ENCODE data around the gene TAF15. TPM values are rescaled to one million over a fixed set of nuclear protein-coding genes. Genes with fewer than 3 reads are reported as not detected.

Gene TAF15
- total RNA-seq, 6 experiments from 2014 or later = 132 to 170 (median 146) TPM

GRCh38 chr17:35769895-35770486 lies 39.3 kb upstream of the TAF15 start:
- no peak for DNase-seq
- no peaks in the 10 kb centered on the region for H3K36me3 Mint-ChIP-seq (ENCODE audit: low read depth)
- peak; percentile 64 for TF ChIP-seq CTCF (IDR thresholded peaks at IDR 0.05)
- H3K27me3 Mint-ChIP-seq (ENCODE audit: insufficient read depth) = peaks cover 53% of the 10 kb centered on the region
- no peak overlapping the region for H3K27ac Mint-ChIP-seq
- H3K4me3 Mint-ChIP-seq = no peak overlapping the region
- no peaks in the 10 kb centered on the region for H3K9me3 Mint-ChIP-seq
- peaks cover 3% of the 10 kb centered on the region; the same call in 1 of the 2 replicates for H3K4me1 Mint-ChIP-seq (ENCODE audit: low read depth)

DNA sequence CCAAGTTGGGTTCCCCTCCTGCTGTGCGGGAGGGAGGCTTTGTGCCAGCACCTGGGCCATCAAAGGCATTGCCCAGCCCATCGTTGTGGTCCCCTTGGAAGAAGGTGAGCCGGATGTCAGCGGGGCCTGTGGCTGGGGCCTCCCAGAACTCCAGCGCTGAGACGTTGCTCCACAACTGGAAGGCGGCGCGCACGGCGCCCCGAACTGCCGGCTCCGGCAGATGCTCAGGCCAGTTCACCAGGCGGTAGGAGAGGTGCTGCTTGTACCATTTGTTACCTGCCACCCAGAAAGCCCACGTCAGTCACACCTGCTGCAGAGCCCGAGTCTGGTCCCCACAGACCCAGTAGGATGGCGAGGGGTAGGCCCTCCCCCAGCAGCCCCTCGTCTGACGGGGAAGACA lies 36.2 kb upstream of the TAF15 start:
- no peak for DNase-seq
- Mint-ChIP-seq H3K27ac (no peak overlapping the region), H3K27me3 (ENCODE audit: insufficient read depth) (peaks cover 58% of the 10 kb centered on the region), H3K4me1 (ENCODE audit: low read depth) (peaks cover 10% of the 10 kb centered on the region), H3K9me3 (no peaks in the 10 kb centered on the region), H3K36me3 (ENCODE audit: low read depth) (no peaks in the 10 kb centered on the region), H3K4me3 (no peak overlapping the region)
- no peak for TF ChIP-seq CTCF (IDR thresholded peaks at IDR 0.05)

DNA sequence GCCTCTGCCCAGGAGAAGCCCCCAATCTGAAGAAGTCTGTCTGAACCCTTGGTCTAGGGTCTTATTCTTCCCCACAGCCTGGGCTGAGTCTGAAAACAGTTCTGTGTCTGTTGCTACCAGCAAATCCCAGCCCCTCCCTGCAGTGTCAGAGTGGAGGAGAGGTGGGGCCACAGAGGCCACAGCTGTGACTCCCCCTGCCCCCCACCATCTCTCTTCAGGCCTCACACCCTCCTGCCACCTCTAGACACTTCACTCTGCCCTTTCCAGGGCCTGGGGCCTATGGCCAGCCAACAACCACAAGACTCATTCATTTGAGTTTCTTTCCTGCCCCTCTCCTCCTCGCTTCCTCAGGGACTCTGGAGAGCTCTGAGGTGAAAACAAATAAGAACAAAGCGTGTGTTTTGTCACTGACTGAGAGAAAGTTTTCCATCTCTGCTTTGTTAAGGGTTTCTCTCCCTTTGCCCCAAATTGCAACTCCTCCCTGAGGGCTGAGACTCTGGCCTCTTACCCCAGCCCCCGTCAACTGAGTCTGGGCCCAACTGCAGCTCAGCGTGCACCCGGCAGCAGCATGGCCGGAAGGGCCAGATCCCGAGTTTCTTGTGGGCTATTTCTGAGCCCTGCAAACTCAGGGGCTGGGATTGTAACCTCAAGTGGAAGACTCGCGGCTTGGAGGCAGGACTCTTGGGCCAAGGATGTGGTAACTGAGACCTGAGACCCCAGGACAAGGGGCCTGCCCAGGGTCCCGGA lies 35.4 kb upstream of the TAF15 start:
- Mint-ChIP-seq H3K4me3 (no peak overlapping the region), H3K9me3 (no peaks in the 10 kb centered on the region), H3K27ac (no peak overlapping the region), H3K4me1 (ENCODE audit: low read depth) (peaks cover 17% of the 10 kb centered on the region), H3K36me3 (ENCODE audit: low read depth) (no peaks in the 10 kb centered on the region), H3K27me3 (ENCODE audit: insufficient read depth) (peaks cover 58% of the 10 kb centered on the region)
- no peak for DNase-seq
- TF ChIP-seq CTCF (IDR thresholded peaks at IDR 0.05) = no peak

GRCh38 chr17:35774499-35774898 lies 34.8 kb upstream of the TAF15 start:
- Mint-ChIP-seq H3K4me1 (ENCODE audit: low read depth) (peaks cover 18% of the 10 kb centered on the region), H3K4me3 (no peak overlapping the region), H3K9me3 (no peaks in the 10 kb centered on the region), H3K36me3 (ENCODE audit: low read depth) (no peaks in the 10 kb centered on the region), H3K27ac (no peak overlapping the region), H3K27me3 (ENCODE audit: insufficient read depth) (peaks cover 54% of the 10 kb centered on the region)
- TF ChIP-seq CTCF (IDR thresholded peaks at IDR 0.05) = no peak
- DNase-seq = no peak

- Mint-ChIP-seq H3K4me1 (ENCODE audit: low read depth) (peaks cover 18% of the 10 kb centered on the region), H3K36me3 (ENCODE audit: low read depth) (no peaks in the 10 kb centered on the region), H3K27ac (no peak overlapping the region), H3K9me3 (no peaks in the 10 kb centered on the region), H3K27me3 (ENCODE audit: insufficient read depth) (peaks cover 54% of the 10 kb centered on the region), H3K4me3 (no peak overlapping the region)
- no peak for DNase-seq
- no peak for TF ChIP-seq CTCF (IDR thresholded peaks at IDR 0.05)
These were observed 34.2 kb upstream of the TAF15 start for GRCh38 chr17:35775039-35775438.

Measured in HFFc6 (cell line).